Gastroesophageal sphincter (tissue), 4 donors: ENCODE results near the gene TNFRSF8. TPM values are rescaled to one million over a fixed set of nuclear protein-coding genes. Genes with fewer than 3 reads are reported as not detected.

Source experiments
- ATAC-seq: fragments of 150-250 bp; one replicate; pipeline ENCODE4 v1.9.1; 2016; ENCODE audit warnings: mild to moderate bottlenecking, moderate library complexity
- H3K27ac ChIP-seq, 4 donors: fragments of 200-600 bp; sonication (generic) in 3 of 4; 1 replicate in 3 of 4; 2 replicates in 1 of 4; pipeline ENCODE4 v1.5.1; 2016 to 2019
- H3K27me3 ChIP-seq: fragments of 200-600 bp; sonication (generic); one replicate; pipeline ENCODE4 v1.5.1; 2019
- H3K36me3 ChIP-seq, 2 donors: fragments of 200-600 bp; sonication (generic); one replicate each; pipeline ENCODE4 v1.5.1; 2019; ENCODE audit warnings: control low read depth in 1 of 2
- H3K4me1 ChIP-seq, 3 donors: fragments of 200-600 bp; sonication (generic); 1 replicate in 2 of 3; 2 replicates in 1 of 3; pipeline ENCODE4 v1.5.1; 2016 to 2019; ENCODE audit warnings: control low read depth in 2 of 3
- H3K4me3 ChIP-seq, 2 donors: fragments of 200-600 bp; sonication (generic); one replicate each; pipeline ENCODE4 v1.5.1; 2019; ENCODE audit warnings: mild to moderate bottlenecking in 1 of 2, moderate library complexity in 1 of 2
- H3K9me3 ChIP-seq, 3 donors: fragments of 200-600 bp; sonication (generic); one replicate each; pipeline ENCODE4 v1.5.1; 2017 to 2019; ENCODE audit warnings: control low read depth in 2 of 3
- CTCF ChIP-seq, 4 experiments: fragments of 200-600 bp in 2 of 4; fragments of 450-650 bp in 2 of 4; sonication (generic) in 1 of 4; IDR thresholded peaks; one replicate each; pipeline ENCODE4 v1.5.1; 2017 to 2019; ENCODE audit warnings: antibody characterized with exemption in 4 of 4, mild to moderate bottlenecking in 2 of 4, moderate library complexity in 2 of 4
- EP300 ChIP-seq: sonication (generic); formaldehyde crosslinking; IDR thresholded peaks from one replicate; pipeline ENCODE4 v1.6.1; 2017; ENCODE audit warnings: antibody characterized with exemption, mild to moderate bottlenecking
- POLR2A ChIP-seq, 2 donors: fragments of 450-650 bp; IDR thresholded peaks; one replicate each; pipeline ENCODE4 v1.6.1; 2017; ENCODE audit warnings: antibody characterized with exemption in 2 of 2, mild to moderate bottlenecking in 2 of 2, moderate library complexity in 1 of 2
- POLR2AphosphoS5 ChIP-seq: sonication (generic); formaldehyde crosslinking; IDR thresholded peaks from one replicate; pipeline ENCODE4 v1.6.1; 2017; ENCODE audit warnings: antibody characterized with exemption
- WGBS, 2 donors: methylation state at CpG; one replicate each; pipeline ENCODE4 v1.1.5; 2018; ENCODE audit warnings: low coverage in 1 of 2; 5-methylcytosine and 5-hydroxymethylcytosine counted together
- total RNA-seq, 4 donors: library from RNA; depleted of rRNA; stranded (reverse); fragments of >200 nt; gene quantifications; one replicate each; pipeline ENCODE4 v1.1.0, GENCODE V29; 2016

Gene TNFRSF8
- total RNA-seq, 4 donors from 2014 or later, result 0.47 to 4.2 (median 1.4) TPM

DNA sequence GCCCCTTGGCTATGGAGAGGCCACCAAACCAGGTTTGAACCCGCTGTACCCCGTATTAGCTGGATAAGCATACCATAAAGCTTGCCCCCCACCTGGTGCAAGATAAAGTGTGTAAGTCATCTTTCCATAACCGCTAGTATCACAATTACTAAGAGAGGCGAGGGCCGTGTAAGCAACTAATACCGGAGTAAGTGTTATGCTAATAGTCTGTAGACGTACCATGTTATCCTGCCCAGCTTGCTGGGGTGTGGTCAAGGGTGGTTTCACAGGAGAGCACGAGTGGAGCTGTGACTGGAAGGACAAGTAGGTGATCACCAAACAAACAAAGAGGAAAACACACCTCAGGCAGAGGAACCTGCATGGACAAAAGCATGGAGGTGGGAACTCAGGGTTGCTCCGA, 100.1 kb downstream of the TNFRSF8 start:
- H3K27me3 ChIP-seq, result peaks cover 23% of the 10 kb centered on the region
- TF ChIP-seq EP300 (no peak), CTCF (IDR thresholded peaks at IDR 0.05) (no peak), POLR2A (IDR thresholded peaks at IDR 0.05) (no peak), POLR2AphosphoS5 (no peak)
- H3K9me3 ChIP-seq, result no peaks in the 10 kb centered on the region
- no peak overlapping the region for H3K27ac ChIP-seq
- 54 to 86% methylated on average over 3 to 8 of the region's 9 CpGs for WGBS, 2 donors
- no peak overlapping the region for H3K4me3 ChIP-seq
- H3K36me3 ChIP-seq, result no peaks in the 10 kb centered on the region
- peaks cover 0 to 38% (median 9%) of the 10 kb centered on the region in 3 donors for H3K4me1 ChIP-seq
- no peak for ATAC-seq

DNA sequence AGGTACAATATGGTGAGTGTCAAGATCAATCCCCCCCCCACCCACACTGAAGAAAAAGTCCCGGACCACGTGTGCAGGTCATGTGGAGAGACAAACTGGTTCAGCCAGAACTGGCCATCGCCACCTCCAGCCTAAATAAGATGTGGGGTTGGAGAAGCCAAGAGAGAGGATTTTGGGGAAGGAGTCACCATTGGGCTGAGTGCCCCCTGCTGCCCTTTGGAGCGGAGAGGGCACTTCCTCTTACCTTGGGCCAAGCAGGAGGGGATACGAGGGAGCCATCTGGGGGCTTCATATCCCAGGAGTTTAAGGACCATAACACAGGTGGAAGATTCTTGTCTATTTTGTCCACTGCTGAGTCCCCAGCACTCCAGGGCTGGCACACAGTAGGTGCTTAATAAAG, 101.1 kb downstream of the TNFRSF8 start:
- Histone ChIP-seq H3K27me3 (peaks cover 30% of the 10 kb centered on the region), H3K27ac (no peak overlapping the region), H3K4me3 (no peak overlapping the region), H3K4me1 (peaks cover 0 to 48% (median 9%) of the 10 kb centered on the region in 3 donors), H3K9me3 (no peaks in the 10 kb centered on the region), H3K36me3 (no peaks in the 10 kb centered on the region)
- WGBS, 2 donors, result 60% methylated on average over 2 of the region's 5 CpGs; no CpG with 5 or more reads in 1 of the 2 donors
- TF ChIP-seq POLR2AphosphoS5, result no peak
- TF ChIP-seq EP300, result no peak
- TF ChIP-seq POLR2A (IDR thresholded peaks at IDR 0.05), result no peak
- ATAC-seq, result no peak

DNA sequence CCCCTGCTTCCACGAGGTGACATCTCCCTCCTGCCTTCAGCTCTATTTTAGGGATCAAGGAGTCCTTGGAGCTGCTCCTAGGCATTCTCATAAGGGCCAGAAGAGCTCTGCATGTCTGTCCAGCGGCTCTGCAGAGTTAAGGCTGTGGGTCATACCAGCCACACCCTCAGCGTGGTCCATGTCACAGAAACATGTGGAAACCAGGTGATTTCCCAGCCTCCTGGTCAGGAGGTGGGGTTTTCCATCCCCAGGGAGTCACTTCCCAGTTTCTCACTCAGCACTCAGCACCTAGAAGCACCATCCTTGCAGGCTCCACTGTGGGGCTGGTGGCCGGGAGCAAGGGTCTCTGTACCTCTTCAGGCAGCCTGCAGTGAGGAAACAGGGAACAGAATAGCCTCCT, 102.2 kb downstream of the TNFRSF8 start:
- H3K27me3 ChIP-seq, result peaks cover 40% of the 10 kb centered on the region

DNA sequence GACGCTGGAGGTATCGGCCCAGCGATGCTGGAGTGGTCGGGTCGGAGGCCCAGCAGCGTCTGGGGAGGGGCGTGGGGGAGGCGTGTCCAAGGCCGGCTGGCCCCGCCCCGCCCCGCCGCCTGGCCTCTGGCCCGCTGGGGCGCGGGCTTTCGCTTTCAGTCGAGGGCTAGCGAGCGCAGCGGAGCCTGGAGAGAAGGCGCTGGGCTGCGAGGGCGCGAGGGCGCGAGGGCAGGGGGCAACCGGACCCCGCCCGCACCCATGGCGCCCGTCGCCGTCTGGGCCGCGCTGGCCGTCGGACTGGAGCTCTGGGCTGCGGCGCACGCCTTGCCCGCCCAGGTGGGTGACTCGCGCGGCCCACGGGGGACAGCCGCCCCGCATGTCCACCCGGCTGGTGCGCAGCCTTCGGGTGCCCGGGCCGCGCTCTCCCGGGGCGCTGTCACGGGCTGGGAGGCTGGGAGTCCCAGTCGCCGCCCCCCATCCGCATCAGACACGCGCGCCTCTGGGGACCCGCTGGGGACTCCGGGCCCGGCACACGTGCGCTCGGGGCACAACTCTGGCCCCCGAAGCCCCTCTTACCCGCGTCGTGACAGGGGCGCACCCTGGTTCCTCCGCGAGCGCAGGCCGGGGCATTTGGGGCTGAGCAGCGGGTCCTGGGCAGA, 103.9 kb downstream of the TNFRSF8 start, which contains the start of gene TNFRSF1B:
Gene TNFRSF1B, plus strand, starts transcription at position 158 of the 659 bp plus-strand sequence. Its CDS starts 101 bp downstream, at position 259.
- ATAC-seq, result peak; percentile 77
- Histone ChIP-seq H3K9me3 (no peaks in the 10 kb centered on the region), H3K4me3 (peak within 1 kb of the TSS; percentile 77 to 84), H3K36me3 (no peaks in the 10 kb centered on the region), H3K27me3 (peaks cover 49% of the 10 kb centered on the region), H3K27ac (peak within 1 kb of the TSS; percentile 60 to 89 (median 80)), H3K4me1 (peaks cover 0 to 48% (median 6%) of the 10 kb centered on the region in 3 donors)
- 0% methylated on average over 4 of the region's 79 CpGs; no CpG with 5 or more reads in 1 of the 2 donors for WGBS, 2 donors
- TF ChIP-seq POLR2A (IDR thresholded peaks at IDR 0.05) (peak; percentile 84 to 86), EP300 (no peak), POLR2AphosphoS5 (peak; percentile 69)

More for the DNA sequence above, 102.2 kb downstream of the TNFRSF8 start:
- Histone ChIP-seq H3K36me3 (no peaks in the 10 kb centered on the region), H3K4me3 (no peak overlapping the region), H3K9me3 (no peaks in the 10 kb centered on the region), H3K4me1 (peaks cover 0 to 58% (median 9%) of the 10 kb centered on the region in 3 donors), H3K27ac (no peak overlapping the region)
- no peak for ATAC-seq
- WGBS, 2 donors, result 87 to 100% methylated on average over 1 to 3 of the region's 4 CpGs
- TF ChIP-seq CTCF (IDR thresholded peaks at IDR 0.05) (no peak), POLR2A (IDR thresholded peaks at IDR 0.05) (no peak), POLR2AphosphoS5 (no peak)

GRCh38 chr1:12167493-12168429, 104.7 kb downstream of the TNFRSF8 start:
- peaks cover 0 to 48% (median 5%) of the 10 kb centered on the region in 3 donors for H3K4me1 ChIP-seq
- 19 to 44% methylated on average over 3 to 5 of the region's 33 CpGs for WGBS, 2 donors
- ATAC-seq, result no peak

More at GRCh38 chr1:12167493-12168429, 104.7 kb downstream of the TNFRSF8 start:
- TF ChIP-seq CTCF (IDR thresholded peaks at IDR 0.05), result no peak
- TF ChIP-seq POLR2A (IDR thresholded peaks at IDR 0.05), result no peak
- no peak for TF ChIP-seq POLR2AphosphoS5
- no peak for TF ChIP-seq EP300
- Histone ChIP-seq H3K27me3 (peaks cover 49% of the 10 kb centered on the region), H3K36me3 (no peaks in the 10 kb centered on the region), H3K27ac (peak overlapping the region; percentile 60 to 89 (median 80)), H3K4me3 (peak overlapping the region; percentile 77 to 84), H3K9me3 (no peaks in the 10 kb centered on the region)
